Retinal pigment epithelial cell (primary cell): ENCODE data around the gene CHD1.

Source experiments
- DNase-seq: peaks from one replicate; pipeline ENCODE4 v3.0.0-alpha.2; 2010; ENCODE audit warnings: low read depth
- H3K4me3 ChIP-seq: 2 replicates; pipeline ENCODE4 v1.5.1; 2011; ENCODE audit warnings: mild to moderate bottlenecking, low read length, control low read depth, moderate library complexity
- TF ChIP-seq, protein P1 (sequence below): conservative IDR thresholded peaks from 2 replicates; pipeline ENCODE4 v1.5.1; 2011; ENCODE audit warnings: low read depth, low read length, control low read depth, inconsistent platforms

CHD1 gene

GRCh38 chr5:98902733-98903132, 26.1 kb downstream of the CHD1 start:
- TF ChIP-seq, protein P1, sequence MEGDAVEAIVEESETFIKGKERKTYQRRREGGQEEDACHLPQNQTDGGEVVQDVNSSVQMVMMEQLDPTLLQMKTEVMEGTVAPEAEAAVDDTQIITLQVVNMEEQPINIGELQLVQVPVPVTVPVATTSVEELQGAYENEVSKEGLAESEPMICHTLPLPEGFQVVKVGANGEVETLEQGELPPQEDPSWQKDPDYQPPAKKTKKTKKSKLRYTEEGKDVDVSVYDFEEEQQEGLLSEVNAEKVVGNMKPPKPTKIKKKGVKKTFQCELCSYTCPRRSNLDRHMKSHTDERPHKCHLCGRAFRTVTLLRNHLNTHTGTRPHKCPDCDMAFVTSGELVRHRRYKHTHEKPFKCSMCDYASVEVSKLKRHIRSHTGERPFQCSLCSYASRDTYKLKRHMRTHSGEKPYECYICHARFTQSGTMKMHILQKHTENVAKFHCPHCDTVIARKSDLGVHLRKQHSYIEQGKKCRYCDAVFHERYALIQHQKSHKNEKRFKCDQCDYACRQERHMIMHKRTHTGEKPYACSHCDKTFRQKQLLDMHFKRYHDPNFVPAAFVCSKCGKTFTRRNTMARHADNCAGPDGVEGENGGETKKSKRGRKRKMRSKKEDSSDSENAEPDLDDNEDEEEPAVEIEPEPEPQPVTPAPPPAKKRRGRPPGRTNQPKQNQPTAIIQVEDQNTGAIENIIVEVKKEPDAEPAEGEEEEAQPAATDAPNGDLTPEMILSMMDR = no peak
- no peak overlapping the region for H3K4me3 ChIP-seq
- no peak for DNase-seq

DNA sequence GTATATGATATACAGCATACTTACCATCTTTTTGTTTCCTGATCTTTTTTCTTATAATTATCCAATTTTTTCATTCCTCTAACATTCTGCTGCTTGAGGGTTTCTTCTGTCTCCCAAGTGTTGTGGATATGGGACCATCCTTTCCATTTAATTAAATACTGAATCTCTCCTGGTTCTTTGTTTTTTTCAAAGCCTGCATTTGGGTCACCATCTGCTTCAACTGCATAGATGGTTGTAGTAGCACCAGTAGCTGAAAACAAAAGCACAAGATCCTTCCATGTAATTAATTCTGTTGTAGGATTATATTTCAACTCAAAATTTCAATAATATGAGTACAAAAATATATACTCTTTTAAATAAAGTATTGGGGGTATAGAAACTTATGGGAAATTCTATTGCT, 29.4 kb downstream of the CHD1 start:
- TF ChIP-seq, protein P1 = no peak
- H3K4me3 ChIP-seq = no peak overlapping the region
- no peak for DNase-seq

DNA sequence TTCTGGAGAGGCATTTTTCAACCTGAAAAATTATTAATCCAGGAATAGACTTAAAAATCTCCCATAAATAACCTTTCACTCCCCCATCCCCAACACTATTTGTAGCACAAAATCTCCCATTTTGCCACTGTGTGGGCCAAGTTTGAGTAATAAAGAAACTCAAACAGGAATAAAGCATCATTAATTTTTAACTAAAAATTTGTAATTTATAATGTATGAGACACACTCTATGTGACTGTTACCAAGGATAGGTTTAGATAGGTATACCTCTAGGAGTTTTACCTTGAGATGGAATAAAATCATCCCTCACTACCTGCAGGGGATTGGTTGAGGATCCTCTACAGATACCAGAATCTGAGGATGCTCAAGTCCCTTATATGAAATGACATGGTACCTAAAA, 30.1 kb downstream of the CHD1 start:
- TF ChIP-seq, protein P1 = no peak
- no peak for DNase-seq
- H3K4me3 ChIP-seq = no peak overlapping the region

DNA sequence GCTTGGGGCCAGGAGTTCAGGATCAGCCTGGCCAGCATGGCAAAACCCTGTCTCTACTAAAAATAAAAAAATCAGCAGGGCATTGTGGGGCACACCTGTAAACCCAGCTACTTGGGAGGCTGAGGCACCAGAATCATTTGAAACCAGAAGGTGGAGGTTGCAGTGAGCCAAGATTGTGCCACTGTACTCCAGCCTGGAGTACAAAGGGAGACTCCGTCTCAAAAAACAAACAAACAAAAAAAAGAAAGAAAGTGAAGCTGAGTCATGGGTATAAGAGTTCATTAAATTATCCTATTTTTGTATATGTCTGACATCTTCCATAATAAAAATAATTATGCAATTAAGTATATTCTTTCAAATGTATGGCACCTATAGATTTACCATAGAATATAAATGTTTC, 37.2 kb downstream of the CHD1 start:
- TF ChIP-seq, protein P1 = no peak
- H3K4me3 ChIP-seq = no peak overlapping the region
- no peak for DNase-seq

- no peak for DNase-seq
- H3K4me3 ChIP-seq = no peak overlapping the region
- TF ChIP-seq, protein P1 = no peak
Measured at GRCh38 chr5:98880598-98880997, 48.2 kb downstream of the CHD1 start.

GRCh38 chr5:98880151-98880550, 48.7 kb downstream of the CHD1 start:
- H3K4me3 ChIP-seq = no peak overlapping the region
- no peak for DNase-seq
- TF ChIP-seq, protein P1 = no peak

- TF ChIP-seq, protein P1 = no peak
- H3K4me3 ChIP-seq = no peak overlapping the region
- no peak for DNase-seq
Measured at GRCh38 chr5:98877600-98877999, 51.2 kb downstream of the CHD1 start.
